Stimulated activated CD4-positive, alpha-beta T cell treated with anti-CD3 and anti-CD28 coated beads, Interleukin-2, amount 100 ng/mL, for 4 hours (primary cell): Measurements from ENCODE around the gene TTC39C.
A peak's percentile ranks its signal among the peaks of the same experiment; 100 is the strongest.
"Not testable (repeated sequence)": the region's sequence is repeated elsewhere in the genome, so short reads cannot be mapped to it uniquely, and the experiment has no call there.

Experiments used
- DNase-seq: peaks from one replicate; pipeline ENCODE4 v3.0.0-alpha.2; 2020; ENCODE audit warnings: low read depth

The TTC39C gene

DNA sequence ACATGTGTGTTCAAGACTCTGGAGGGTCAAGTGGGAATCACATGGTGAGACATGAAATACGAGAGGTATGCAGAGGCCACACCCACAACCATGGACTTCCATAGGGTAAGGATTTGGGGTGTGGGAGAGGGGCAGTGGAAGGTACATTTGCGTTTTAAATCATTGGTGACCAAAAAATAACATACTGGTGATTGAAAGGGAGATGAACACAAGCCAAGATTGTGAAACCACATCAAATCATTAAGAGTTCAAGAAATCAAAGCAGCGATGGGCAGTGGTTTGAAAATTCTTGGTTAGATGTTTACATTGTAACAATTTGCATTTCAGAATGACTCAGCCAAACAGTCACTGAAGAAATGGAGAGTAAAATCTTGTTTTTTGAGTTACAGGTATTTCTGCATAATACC lies 122.4 kb downstream of the TTC39C start:
- DNase-seq: no peak

DNA sequence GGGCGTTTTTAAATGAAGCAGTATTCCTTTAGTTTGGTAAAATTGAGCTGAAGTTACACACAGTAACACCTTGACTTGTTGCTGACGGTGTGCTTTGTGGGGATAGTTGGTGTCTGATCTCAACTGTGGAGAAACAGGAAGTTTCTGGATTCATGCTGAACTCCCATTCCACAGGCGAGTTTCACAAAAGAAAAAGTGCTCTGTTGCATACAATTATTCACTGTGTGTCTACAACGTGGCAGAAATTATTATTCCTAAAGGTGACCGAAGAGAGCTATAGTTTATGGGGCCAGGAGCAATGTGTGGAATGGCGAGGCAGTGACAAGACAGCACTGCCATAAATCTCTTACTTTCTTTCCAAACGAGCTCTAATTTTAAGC lies 123.8 kb downstream of the TTC39C start:
- no peak for DNase-seq

DNA sequence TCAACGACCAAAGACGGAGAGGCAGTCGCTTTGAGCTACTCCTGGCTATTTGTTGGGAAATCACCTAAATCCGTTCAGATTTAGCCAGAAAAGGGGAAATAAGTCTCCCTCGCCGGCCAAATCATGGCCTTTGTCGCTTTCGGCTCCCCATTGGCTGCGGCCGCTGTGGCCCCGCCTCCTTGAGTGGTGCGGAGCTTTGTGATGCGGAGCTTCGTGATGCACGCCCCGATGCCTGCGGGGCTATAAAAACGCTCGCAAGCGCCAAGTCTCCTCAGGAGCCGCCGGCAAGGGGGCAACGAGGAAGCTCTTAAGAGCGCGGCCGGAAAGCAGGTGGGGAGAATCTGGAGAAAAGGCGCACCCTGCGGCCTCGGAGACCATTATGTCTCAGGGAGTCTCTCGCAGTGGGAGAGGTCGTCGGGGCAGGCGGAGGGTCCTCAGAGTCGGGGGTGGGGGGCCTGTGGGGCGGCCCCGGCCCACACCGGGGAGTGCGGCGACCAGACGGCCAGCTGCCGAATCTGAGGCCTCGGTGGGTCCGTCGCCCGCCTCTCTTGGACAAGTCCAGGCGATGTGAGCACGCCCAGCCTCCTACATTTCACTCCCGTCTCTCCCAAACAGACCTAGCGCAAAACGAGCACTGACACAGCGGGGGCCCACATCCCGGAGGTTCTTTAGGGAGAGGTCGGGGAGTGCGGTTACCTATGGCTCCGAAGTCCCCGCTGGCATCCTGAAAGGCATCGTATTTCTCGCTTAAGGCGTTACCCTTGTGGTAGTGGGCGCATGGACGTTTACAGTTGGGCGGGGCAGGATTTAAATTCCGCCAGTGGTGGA lies 124.4 kb downstream of the TTC39C start, which contains the start of gene CABYR:
CABYR (plus strand) TSS at position 274 of the 828 bp plus-strand sequence. CDS start 4,053 bp downstream, outside the sequence.
- DNase-seq: peak; percentile 56

DNA sequence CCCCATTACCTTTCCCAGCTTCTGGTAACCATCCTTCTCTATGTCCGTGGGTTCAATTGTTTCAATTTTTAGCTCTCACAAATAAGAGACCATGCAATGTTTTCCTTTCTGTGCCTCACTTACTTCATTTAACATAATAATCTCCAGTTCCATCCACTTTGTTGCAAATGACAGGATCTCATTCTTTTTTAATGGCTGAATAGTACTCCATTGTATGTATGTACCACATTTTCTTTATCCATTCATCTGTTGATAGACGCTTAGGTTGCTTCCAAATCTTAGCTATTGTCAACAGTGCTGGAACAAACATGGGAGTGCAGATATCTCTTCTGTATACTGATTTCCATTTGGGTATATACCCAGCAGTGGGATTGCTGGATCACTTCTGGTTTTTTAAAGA lies 126.1 kb downstream of the TTC39C start:
- no peak for DNase-seq

DNA sequence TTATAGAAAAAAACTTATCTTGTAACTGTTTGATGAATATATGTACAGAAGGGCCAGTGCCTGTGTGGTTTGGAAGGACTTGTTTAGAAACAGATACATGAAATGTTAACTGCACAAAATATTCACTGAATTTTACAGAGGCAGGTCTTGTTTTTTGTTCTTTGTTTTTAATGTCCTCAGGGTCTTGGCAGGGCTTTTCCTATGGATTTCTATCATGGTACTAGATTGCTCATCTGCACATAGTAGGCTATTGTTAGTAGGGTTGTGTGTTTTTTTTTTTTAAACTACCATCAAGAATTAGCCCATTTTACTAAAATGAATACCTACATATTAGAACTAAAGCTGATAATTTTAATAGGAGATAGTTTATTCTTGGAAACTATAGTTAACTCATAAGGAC lies 127.8 kb downstream of the TTC39C start:
- DNase-seq: no peak

DNA sequence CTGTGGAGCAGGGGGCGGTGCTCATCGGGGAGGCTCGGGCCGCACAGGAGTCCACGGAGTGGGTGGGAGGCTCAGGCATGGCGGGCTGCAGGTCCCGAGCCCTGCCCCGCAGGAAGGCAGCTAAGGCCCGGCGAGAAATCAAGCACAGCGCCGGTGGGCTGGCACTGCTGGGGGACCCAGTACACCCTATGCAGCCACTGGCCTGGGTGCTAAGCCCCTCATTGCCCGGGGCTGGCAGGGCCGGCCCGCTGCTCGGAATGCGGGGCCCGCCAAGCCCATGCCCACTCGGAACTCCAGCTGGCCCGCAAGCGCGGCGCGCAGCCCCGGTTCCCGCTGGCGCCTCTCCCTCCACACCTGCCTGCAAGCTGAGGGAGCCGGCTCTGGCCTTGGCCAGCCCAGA lies 135.0 kb downstream of the TTC39C start:
- DNase-seq: not testable (repeated sequence)

DNA sequence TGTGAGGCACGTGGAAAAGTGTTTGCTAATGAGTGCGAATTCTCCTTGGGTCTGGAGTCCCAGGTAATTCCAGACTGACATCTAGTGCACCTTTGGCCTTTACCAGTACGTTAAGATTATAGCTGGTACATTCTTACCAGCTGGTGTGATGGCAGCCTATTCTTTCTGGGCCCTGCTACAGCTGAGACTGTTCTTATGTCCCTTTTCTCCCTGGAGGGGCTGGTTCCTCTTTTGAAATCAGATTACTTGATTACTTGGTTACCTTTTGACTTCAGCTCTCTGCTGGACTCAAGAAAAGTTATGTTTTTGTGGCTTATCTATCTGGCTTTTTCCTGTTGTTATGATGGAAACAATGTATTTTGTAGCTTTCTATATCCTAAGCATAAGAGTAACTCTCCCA lies 138.8 kb downstream of the TTC39C start:
- no peak for DNase-seq

DNA sequence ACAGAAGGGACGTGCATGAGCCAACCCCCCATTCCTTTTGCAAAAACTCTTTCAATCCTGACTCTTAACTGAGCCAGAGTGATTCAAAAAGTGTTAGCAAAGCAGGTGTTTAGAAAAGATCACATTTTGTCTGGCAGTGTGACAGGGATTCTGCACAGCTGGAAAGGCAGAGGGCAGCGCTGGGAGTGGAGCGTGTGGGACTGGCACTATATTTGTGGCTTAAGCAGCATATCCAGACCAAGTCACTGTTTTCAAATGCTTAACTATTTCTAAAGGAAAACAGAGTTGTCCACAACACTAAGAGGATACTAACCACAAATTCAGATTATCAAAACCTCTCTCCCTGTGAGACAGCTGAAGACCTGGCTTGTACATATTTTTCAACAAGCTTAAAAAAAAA lies 143.3 kb downstream of the TTC39C start:
- DNase-seq: no peak

DNA sequence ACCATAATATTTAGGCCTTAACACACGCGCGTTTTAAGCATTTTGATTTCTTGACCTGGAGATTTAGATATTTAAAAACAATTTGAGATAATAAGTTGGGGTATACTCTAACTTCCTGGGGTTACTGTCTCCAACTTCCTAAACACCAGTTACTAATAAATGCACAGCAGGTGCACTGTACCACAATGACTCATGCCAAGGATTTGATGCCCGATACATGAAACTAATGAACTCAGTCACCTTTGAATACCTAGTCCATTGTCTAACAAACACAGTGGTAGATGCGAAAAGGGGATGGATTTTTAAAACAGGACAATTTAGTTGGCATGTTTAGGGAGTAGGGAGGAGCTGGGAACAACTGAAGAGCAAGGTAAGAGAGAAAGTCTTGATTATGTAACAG lies 145.5 kb downstream of the TTC39C start:
- DNase-seq: no peak

DNA sequence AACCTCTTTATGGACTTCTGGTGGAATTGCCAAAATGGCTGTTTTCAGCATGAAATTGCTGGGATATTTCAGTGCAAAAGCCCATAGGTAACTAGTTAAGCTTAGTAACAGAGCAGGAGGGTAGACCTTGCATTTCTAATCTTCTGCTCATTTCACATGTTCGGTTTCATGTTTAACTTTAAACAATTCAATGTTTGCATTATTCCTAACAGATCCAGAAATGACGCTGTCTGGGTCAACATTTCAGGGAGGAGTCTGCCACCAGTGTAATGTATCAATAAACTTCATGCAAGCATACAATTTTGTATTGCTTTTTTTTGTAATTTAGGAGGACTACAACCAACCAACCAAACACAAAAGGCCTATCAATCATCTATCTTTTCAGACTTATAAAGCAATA lies 146.8 kb downstream of the TTC39C start:
- DNase-seq: no peak

DNA sequence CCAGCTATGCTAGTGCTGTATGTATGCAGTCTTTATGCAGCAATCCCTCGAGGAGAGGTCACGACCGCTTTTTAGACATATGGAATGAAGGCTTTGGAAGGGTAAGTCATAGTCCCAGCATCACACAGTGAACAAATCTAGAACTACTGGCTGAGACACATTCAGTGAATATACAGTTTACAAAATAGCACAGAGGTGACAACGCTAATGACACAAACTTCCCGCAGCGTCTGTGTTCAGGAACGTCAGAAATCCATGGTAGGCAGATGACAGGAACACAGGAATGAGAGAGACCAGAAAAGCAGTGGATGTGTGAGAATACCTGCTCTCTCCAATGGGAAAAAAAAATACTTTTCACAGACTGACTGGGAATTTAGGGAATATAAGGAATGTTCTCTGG lies 153.9 kb downstream of the TTC39C start:
- no peak for DNase-seq

DNA sequence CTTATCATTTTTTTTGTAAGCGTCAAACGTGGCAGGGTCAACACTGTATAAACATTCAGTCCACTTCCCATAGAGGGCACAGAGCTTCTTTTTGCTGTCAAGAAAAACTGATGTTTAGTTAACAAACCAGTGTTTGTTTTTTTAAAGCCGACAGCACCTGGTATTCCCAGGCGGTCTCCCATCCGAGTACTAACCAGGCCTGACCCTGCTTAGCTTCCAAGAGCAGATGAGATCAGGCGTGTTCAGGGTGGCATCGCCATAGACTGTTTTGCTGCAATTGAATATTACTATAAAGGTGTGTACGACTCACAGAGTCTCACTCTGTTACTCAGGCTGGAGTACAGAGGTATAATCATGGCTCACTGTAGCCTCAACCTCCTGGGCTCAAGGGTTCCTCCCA lies 155.8 kb downstream of the TTC39C start:
- DNase-seq: no peak

DNA sequence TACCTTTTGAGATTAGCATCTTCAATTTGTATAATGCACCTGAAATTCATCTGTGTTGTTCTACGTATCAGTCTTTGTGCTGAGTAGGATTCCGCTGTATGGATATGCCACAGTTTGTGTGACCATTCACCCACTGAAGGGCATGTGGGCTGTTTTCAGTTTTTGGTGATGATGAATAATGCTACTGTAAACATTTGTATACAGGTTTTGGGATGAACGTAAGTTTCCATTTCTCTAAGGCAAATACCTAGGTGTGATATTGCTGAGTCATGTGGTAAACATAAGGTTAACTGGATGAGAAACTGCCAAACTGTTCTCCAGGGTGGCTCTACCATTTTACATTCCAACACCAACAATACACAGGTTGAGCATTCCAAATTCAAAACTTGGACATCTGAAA lies 159.4 kb downstream of the TTC39C start:
- no peak for DNase-seq

DNA sequence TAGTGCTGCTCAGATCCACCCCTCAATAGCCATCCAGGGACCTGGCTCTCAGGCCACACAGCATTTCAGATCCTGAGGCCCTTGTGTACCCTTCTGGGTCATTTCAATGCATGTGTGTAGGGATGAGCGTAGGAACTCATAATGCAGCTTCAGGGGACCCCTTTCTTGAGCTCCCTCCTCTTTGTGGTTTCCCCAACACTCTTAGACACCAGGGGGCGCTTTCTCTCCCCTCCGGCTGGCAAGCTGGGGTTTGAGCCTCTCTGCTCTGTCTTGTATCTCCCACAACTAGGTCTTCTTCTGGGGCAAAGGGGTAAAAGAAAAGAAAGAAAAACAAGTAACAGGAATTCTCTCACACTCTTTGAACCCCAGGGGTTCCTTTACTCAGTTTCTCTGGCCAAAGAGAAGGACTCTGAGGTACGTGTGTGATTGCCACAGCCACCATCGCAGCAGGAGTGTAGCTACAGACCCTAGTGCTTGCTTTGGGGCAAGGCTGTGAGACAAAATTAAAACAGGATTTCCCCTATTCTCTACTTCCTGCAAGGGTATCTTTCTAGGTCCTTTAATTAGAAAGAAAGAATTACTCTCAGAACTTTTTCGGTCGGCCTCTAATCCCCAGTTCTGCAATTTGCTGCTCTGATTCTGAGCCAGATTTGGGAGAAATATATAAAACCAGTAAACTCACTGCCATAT lies 162.3 kb downstream of the TTC39C start:
- peak; percentile 6 for DNase-seq

DNA sequence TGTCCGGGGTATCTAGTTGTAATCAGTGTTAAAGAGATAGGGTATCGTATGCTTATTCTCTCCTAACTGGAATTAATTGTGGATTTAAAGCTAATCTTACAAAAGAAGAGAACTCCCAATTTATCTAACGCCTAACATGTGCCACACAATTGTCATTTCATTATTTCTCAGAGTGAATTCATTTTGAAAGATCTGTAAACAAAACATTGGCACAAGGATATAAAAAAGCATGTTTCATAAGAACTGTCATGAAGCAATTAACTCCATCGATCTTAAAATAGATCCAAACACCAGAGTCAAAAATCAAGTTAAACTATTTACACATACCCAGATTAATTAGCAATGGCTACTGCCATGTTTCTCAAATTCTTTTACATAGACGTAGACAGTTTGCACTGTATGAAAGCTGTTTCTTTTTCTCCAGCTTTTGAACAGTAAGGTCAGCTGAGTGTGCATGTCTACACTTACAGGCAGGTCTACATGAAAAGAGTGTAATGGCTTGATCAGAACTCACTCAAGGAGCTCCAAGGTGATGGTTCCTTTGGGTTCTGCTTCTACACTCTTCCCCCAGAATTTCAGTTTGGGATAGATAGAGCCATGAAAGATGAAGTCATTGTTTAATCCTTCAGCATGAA lies 163.1 kb downstream of the TTC39C start:
- no peak for DNase-seq

DNA sequence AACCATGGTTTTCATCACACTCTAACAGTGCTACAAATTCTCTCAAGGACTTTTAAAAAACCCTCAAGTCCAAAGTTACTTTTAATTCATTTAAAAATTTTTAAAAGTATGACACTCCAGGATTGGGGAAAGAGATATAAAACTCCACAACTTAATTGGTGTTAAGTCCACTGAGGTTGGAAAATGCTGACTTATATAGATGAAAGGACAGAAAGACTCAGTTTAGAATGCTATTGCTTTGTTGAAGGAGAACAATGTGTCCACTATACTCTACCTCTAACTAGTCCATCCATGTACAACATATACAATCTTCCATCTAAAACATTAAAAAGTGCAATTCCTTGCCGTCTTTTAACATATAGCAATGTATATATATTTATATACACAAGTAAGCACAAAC lies 165.5 kb downstream of the TTC39C start:
- no peak for DNase-seq

DNA sequence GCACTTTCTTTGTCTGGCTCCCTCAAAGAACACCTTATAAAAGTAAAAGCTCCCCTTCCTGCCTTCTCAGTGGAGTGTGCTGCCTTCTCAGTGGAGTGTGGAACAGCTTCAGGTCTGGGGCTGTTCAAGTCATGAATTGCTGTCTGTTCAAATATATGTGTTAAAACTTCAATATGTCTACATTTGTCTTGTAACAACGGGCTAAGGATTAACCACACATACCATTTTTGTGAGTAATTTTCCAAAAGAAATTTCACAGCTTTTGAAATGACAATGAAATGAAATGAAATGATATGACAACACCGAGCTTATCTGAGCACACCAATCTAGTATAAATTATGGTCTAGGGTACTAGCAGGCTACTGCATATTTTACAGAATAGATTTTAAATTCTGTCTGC lies 167.3 kb downstream of the TTC39C start:
- DNase-seq: no peak
